ENCODE data around the gene MTMR11.

Gene MTMR11

DNA sequence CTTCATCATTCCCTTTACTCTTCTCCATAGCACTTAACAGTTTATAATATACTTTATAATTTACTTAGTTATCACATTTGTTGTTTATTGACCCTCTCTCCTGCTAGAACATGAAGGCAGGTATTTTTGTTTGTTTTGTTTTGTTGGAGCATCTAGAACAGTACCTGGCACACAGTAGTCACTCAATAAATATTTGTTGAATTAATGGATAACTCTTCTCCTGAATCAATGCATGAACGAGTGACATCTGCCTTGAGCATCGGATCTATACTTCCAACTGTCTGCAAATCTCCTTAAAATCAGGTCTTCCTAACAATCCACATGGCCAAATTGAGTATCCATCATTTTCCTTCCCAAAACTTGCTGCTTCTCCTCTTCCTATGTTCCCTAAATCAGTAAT is 35.9 kb upstream of the MTMR11 start:
- TF ChIP-seq, protein P1, sequence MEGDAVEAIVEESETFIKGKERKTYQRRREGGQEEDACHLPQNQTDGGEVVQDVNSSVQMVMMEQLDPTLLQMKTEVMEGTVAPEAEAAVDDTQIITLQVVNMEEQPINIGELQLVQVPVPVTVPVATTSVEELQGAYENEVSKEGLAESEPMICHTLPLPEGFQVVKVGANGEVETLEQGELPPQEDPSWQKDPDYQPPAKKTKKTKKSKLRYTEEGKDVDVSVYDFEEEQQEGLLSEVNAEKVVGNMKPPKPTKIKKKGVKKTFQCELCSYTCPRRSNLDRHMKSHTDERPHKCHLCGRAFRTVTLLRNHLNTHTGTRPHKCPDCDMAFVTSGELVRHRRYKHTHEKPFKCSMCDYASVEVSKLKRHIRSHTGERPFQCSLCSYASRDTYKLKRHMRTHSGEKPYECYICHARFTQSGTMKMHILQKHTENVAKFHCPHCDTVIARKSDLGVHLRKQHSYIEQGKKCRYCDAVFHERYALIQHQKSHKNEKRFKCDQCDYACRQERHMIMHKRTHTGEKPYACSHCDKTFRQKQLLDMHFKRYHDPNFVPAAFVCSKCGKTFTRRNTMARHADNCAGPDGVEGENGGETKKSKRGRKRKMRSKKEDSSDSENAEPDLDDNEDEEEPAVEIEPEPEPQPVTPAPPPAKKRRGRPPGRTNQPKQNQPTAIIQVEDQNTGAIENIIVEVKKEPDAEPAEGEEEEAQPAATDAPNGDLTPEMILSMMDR (IDR thresholded peaks at IDR 0.05; ENCODE audit: low read depth, low read length) = no peak
- no peak overlapping the region for H3K4me3 ChIP-seq (ENCODE audit: low read depth, low read length)
- in situ Hi-C loops (cut with HindIII; ENCODE audit: low sequenced_read_pairs) = no loop called here
- no peak for DNase-seq (ENCODE audit: low read depth, low spot score)

DNA sequence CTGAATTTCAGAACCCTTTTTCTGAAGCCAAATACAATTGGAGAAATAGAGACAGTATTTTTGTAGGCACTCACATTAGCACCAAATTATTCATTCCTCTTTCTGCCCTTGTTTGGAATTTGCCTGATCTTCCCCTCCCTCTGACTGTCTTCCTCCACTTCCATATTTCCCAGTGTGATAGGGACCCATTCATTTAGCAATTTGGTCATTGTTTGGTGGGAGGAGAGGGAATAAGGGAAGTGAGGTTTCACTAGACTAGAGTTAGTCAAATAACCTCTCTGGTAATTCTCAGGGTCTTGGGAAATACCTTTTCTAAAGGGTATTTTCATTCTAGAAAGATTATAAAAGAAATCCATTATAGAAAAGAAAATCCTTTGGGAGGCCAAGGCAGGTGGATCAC is 31.0 kb upstream of the MTMR11 start:
- in situ Hi-C loops (cut with HindIII; ENCODE audit: low sequenced_read_pairs) = no loop called here
- no peak for DNase-seq (ENCODE audit: low read depth, low spot score)
- H3K4me3 ChIP-seq (ENCODE audit: low read depth, low read length) = no peak overlapping the region
- TF ChIP-seq, protein P1 (IDR thresholded peaks at IDR 0.05; ENCODE audit: low read depth, low read length) = no peak

DNA sequence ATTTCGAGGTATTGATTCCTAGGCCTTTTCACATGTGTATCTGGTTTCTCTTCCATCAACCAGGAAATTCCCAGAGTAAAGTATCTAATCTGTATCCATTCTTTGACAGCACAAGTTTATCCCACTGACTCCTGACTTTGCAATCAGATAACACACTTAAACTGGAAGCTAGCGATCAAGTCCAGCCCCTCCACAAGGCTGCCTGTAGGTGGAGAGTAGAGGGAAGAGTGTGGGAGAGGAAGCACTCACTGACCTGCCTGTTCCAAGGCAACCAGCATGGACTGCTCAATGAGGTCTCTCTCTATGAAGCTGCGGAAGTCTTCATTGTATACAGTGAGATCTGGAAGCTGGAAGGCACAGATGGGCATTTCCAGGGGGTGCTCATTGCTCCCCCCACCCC is 30.4 kb upstream of the MTMR11 start:
- no peak for DNase-seq (ENCODE audit: low read depth, low spot score)
- in situ Hi-C loops (cut with HindIII; ENCODE audit: low sequenced_read_pairs) = no loop called here
- H3K4me3 ChIP-seq (ENCODE audit: low read depth, low read length) = no peak overlapping the region
- TF ChIP-seq, protein P1 (IDR thresholded peaks at IDR 0.05; ENCODE audit: low read depth, low read length) = no peak

DNA sequence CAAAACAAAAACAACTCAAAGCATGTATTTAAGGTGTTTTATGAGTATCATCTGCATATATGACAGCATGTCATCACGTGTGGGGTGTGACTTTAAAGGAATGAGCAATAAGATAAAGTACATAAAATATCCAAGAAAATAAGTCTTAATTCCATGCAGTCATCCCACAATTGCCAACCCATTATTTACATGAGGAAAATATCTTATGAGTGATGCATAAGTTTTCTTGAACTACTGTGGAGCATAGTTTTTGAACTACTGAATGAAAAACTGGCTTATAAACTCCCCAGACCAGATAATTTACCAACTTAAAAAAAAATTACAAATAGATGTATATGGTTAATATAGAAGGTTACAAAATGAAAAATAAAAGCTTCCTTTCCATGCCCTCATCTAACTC is 29.7 kb upstream of the MTMR11 start:
- DNase-seq (ENCODE audit: low read depth, low spot score) = no peak
- H3K4me3 ChIP-seq (ENCODE audit: low read depth, low read length) = no peak overlapping the region
- in situ Hi-C loops (cut with HindIII; ENCODE audit: low sequenced_read_pairs) = no loop called here
- TF ChIP-seq, protein P1 (IDR thresholded peaks at IDR 0.05; ENCODE audit: low read depth, low read length) = no peak

DNA sequence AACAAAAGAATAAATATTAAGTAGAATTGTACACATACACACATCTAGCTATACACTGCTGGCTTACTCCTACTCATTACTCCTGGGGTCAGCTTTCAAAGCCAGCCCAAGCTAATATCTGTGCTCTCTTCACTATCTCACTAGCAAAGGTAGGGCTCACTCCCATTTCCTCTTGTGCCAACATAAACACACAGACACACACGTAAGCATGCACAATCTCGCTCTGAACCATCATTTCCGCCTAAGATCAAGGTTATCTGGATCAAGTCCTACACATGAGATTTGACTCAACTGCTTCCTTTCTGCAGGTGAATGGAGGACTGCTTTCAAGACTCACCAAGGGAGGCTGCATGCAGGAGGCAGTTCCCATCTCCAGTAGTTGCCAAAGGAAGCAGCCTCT is 28.8 kb upstream of the MTMR11 start:
- TF ChIP-seq, protein P1 (IDR thresholded peaks at IDR 0.05; ENCODE audit: low read depth, low read length) = no peak
- DNase-seq (ENCODE audit: low read depth, low spot score) = no peak
- no peak overlapping the region for H3K4me3 ChIP-seq (ENCODE audit: low read depth, low read length)
- in situ Hi-C loops (cut with HindIII; ENCODE audit: low sequenced_read_pairs) = no loop called here

DNA sequence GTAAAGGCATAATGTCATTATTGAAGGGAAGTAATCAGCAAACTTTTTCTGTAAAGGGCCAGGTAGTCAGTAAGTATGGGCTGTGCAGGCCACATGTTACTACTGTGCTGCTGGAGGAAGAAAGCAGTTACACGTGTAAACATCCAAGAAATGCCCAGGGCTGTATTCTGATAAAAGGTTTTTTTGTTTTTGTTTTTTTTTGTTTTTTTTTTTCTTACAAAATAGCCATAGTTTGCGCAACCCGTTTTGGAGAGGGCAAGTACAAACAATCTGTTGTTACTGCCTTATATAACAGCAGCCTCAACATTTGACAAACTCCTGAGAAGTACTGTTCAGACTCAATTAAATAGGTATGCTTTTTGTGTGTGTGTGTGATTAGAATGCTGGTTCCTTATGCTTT is 26.7 kb upstream of the MTMR11 start:
- H3K4me3 ChIP-seq (ENCODE audit: low read depth, low read length) = no peak overlapping the region
- in situ Hi-C loops (cut with HindIII; ENCODE audit: low sequenced_read_pairs) = no loop called here
- TF ChIP-seq, protein P1 (IDR thresholded peaks at IDR 0.05; ENCODE audit: low read depth, low read length) = no peak
- DNase-seq (ENCODE audit: low read depth, low spot score) = no peak

DNA sequence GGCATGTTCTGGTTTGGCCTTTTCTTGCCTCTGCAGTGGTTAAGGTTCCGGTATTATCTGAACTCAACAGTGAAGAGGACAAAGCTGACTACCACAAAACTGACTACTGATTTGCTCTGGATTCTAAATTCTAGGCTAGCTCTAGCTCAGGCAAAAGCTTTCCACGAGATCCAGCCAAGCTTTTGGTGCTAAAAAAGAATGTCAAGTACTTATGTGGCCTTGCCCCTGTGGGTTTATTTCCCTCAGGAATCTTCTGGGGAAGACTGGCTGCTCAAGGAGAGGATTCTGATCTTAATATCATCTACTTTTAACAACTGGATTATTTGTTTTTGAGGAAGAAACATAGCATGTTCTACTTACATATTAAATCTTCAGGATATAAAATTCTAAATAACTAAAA is 26.1 kb upstream of the MTMR11 start:
- in situ Hi-C loops (cut with HindIII; ENCODE audit: low sequenced_read_pairs) = no loop called here
- no peak overlapping the region for H3K4me3 ChIP-seq (ENCODE audit: low read depth, low read length)
- DNase-seq (ENCODE audit: low read depth, low spot score) = no peak
- TF ChIP-seq, protein P1 (IDR thresholded peaks at IDR 0.05; ENCODE audit: low read depth, low read length) = no peak
